ENCODE measurements around the gene MKLN1. TPM values are rescaled to one million over a fixed set of nuclear protein-coding genes. Genes with fewer than 3 reads are reported as not detected.

MKLN1 gene
- total and polyA plus RNA-seq, 10 of the 15 experiments (the other 5 are each of a cell fraction or from before 2014, with no cell fraction given), result 13.6 to 55.8 (median 29.3) TPM

GRCh38 chr7:131341690-131342089 is 14.0 kb downstream of the MKLN1 start:
- SMC1A ChIA-PET (ENCODE audit: uncharacterized antibody, unreplicated experiment), result interaction anchor here (1.4 kb wide), 1 partner anchor 17 kb away, joined by 3 read pairs; no protein-coding TSS in a partner anchor
- Histone ChIP-seq H2AFZ (ENCODE audit: control insufficient read depth, low read depth, low read length) (no peak overlapping the region), H3K4me3 (no peak overlapping the region), H3K9me3 (replicated peaks; ENCODE audit: control insufficient read depth, insufficient read depth, low read length) (peaks cover 22% of the 10 kb centered on the region), H3K79me2 (ENCODE audit: control insufficient read depth, insufficient read depth, low read length) (peaks cover 60% of the 10 kb centered on the region), H3K4me1 (ENCODE audit: control insufficient read depth, insufficient read depth, low read length) (no peaks in the 10 kb centered on the region), H3K9ac (ENCODE audit: control insufficient read depth, insufficient read depth, low read length) (no peak overlapping the region), H3K36me3 (ENCODE audit: control insufficient read depth in 2 of 2, insufficient read depth in 2 of 2, low read length in 1 of 2) (peaks cover 0 to 9% of the 10 kb centered on the region in 2 experiments; a peak in 2 of 4 replicates), H3K4me2 (ENCODE audit: control insufficient read depth, insufficient read depth) (no peak overlapping the region), H4K20me1 (ENCODE audit: control insufficient read depth, insufficient read depth) (no peaks in the 10 kb centered on the region), H3K27ac (ENCODE audit: control insufficient read depth, insufficient read depth) (no peak overlapping the region), H3K27me3 (replicated peaks in 1 of 2; ENCODE audit: control insufficient read depth in 2 of 2, insufficient read depth in 2 of 2, low read length in 1 of 2) (no peaks in the 10 kb centered on the region)
- WGBS (ENCODE audit: insufficient coverage, insufficient replicate concordance, low lambda C conversion rate, missing lambda C conversion rate), result 82% methylated on average over 1 of the region's 1 CpG
- TF ChIP-seq ZNF592 (IDR thresholded peaks at IDR 0.05) (no peak), JUNB (IDR thresholded peaks at IDR 0.05) (no peak), POLR2A (IDR thresholded peaks at IDR 0.05; ENCODE audit: low read depth, low read length) (no peak), KLF5 (IDR thresholded peaks at IDR 0.05; ENCODE audit: partially characterized antibody) (no peak)
- CTCF ChIA-PET, result interaction anchor here (0.7 kb wide), 1 partner anchor 244 kb away, joined by 3 read pairs; no protein-coding TSS in a partner anchor
- FAIRE-seq (no peak), DNase-seq (ENCODE audit: low read depth, low spot score) (no peak), ATAC-seq (no peak)
- in situ Hi-C loops (cut with MboI), result no loop called here
- intact Hi-C loops (cut with micrococcal nuclease; ENCODE audit: unreplicated experiment), result no loop called here
- RAD21 ChIA-PET (ENCODE audit: unreplicated experiment), result no interaction called here
- POLR2A ChIA-PET, result no interaction called here
- no TSS peak for BruUV-seq (replicated peaks)

Measured in GM12878 (cell line).